GM12801 (cell line): Measurements from ENCODE around the gene ZFPM1.

ENCODE experiments used
- TF ChIP-seq, protein P1 (sequence below): IDR thresholded peaks from one replicate; pipeline ENCODE4 v1.5.1; 2011; ENCODE audit warnings: control low read depth; ENCODE audit not compliant: insufficient read length; ENCODE audit errors: extremely low read depth

Gene ZFPM1

GRCh38 chr16:88438084-88438870 lies 14.8 kb upstream of the ZFPM1 start:
- TF ChIP-seq, protein P1, sequence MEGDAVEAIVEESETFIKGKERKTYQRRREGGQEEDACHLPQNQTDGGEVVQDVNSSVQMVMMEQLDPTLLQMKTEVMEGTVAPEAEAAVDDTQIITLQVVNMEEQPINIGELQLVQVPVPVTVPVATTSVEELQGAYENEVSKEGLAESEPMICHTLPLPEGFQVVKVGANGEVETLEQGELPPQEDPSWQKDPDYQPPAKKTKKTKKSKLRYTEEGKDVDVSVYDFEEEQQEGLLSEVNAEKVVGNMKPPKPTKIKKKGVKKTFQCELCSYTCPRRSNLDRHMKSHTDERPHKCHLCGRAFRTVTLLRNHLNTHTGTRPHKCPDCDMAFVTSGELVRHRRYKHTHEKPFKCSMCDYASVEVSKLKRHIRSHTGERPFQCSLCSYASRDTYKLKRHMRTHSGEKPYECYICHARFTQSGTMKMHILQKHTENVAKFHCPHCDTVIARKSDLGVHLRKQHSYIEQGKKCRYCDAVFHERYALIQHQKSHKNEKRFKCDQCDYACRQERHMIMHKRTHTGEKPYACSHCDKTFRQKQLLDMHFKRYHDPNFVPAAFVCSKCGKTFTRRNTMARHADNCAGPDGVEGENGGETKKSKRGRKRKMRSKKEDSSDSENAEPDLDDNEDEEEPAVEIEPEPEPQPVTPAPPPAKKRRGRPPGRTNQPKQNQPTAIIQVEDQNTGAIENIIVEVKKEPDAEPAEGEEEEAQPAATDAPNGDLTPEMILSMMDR = no peak

DNA sequence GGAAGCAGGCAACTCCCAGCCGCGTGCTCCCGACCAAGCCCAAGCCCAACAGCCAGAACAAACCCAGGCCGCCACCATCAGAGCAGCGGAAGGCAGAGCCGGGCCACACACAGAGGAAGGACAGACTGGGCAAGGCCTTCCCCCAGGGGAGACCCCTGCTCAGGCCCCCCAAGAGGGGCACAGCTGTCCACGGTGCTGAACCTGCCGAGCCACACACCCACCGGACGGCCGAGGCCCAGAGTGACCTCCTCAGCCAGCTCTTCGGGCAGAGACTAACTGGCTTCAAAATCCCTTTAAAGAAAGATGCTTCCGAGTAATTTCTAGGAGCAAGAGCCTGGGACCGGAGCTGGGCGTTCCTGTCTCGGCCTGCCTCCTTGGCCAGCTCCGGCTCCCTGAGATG lies 14.1 kb upstream of the ZFPM1 start:
- TF ChIP-seq, protein P1 = no peak

- TF ChIP-seq, protein P1 = no peak
Observed at GRCh38 chr16:88439706-88440105, 13.4 kb upstream of the ZFPM1 start.

DNA sequence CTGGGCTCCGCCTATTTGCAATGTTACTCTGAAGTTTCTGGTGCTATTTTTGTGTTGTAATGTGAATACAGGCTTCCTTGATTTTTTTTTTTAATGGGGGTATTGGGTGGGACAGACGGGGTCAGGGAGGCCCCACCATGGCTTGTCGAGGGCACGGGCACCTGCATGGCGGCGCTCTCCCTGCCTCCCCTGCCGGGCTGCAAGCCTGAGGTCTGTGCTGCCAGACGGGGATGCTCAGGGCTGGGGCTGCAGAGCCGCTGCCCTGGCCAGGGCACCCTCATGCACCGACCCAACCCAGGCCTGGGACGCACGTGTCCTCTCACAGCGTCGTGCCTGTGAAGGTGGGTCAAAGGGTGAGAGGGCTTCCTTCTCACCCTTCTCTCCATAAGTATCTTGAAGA lies 13.0 kb upstream of the ZFPM1 start:
- TF ChIP-seq, protein P1 = no peak

- TF ChIP-seq, protein P1 = no peak
Observed at GRCh38 chr16:88440686-88441405, 12.2 kb upstream of the ZFPM1 start.

- TF ChIP-seq, protein P1 = no peak
Observed at GRCh38 chr16:88441460-88441859, 11.6 kb upstream of the ZFPM1 start.

DNA sequence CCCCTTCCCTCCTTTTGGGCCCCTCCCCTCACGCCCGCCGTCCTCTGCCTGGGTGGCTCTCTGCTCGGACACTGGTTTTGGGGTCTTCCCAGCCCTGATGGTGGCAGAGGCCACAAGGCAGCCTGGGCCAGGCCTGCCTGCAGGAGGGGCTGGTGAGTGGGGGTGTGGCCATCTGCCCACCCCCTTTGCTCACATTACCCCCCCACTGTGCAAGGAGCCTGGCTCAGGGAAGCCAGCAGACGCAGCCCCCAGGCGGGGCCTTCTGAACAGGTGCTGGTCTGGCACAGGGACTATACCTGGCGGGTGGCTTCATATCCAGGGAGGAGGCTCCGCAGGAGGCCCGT lies 10.7 kb upstream of the ZFPM1 start:
- TF ChIP-seq, protein P1 = no peak
